GM10248 (cell line): ENCODE data around the gene IRF5.

ENCODE experiments used
- CTCF ChIA-PET: fragments of 300-600 bp; sonication (Branson Sonifier 250); formaldehyde crosslinking; extraction: SDS; loops from one replicate; lab custom pipeline; 2021; ENCODE audit warnings: antibody characterized with exemption; lab: Yijun Ruan, JAX
- POLR2A ChIA-PET: fragments of 350-650 bp; sonication (Branson Sonifier 250); formaldehyde crosslinking; extraction: SDS; loops from one replicate; lab custom pipeline; 2020; ENCODE audit warnings: antibody characterized with exemption; lab: Yijun Ruan, JAX
- DNase-seq: peaks from one replicate; pipeline ENCODE4 v3.0.0; 2012; ENCODE audit errors: extremely low spot score
- CTCF ChIP-seq: IDR thresholded peaks from 2 replicates; pipeline ENCODE4 v1.5.1; 2012; ENCODE audit warnings: mild to moderate bottlenecking, low read depth; ENCODE audit errors: extremely low read depth, missing control alignments, control extremely low read depth

Gene IRF5

GRCh38 chr7:128919881-128920799 is 17.6 kb upstream of the IRF5 start:
- CTCF ChIA-PET = interaction anchor here (0.6 to 1.6 kb wide), 7 partner anchors 8 to 172 kb away, joined by 3 to 5 read pairs (median 3); partner anchors contain the start of gene KCP

DNA sequence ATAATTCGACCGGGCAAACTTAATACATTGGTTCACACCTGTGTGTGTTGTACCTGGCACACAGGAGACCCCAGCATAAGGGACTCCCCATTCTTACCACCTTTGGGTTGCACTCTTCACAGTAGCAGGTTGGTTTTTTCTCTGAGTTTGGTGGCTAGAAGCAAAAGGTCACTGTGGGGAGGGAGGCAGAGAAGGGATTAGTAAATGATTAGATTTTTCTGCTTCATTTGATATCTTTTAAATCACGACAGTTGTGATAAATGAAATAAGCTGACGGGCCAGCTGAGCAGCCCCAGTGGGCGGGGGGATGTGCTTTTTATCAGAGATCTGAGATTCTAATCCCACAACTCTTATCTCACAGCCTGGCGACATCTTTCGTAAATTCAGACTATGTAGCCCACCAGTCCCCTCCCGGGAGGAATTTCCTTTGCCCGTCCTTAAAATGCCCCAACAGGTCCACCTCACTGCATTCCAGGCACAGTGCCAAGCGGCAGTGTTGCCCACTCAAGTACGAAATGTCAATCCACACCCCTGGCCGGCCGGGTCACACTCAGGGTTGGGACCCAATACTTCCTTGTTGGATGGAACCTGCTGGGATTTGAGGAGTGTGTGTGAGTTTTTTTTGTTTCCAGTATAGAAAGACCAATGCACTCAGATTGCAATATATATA is 16.7 kb upstream of the IRF5 start:
- TF ChIP-seq CTCF = no peak
- CTCF ChIA-PET = interaction anchor here (0.6 to 1.6 kb wide), 7 partner anchors 10 to 249 kb away, joined by 3 to 5 read pairs (median 3); partner anchors contain the start of gene KCP
- no peak for DNase-seq
- POLR2A ChIA-PET = no interaction called here

More at GRCh38 chr7:128919881-128920799, 17.6 kb upstream of the IRF5 start:
- DNase-seq = no peak
- POLR2A ChIA-PET = interaction anchor here (1.7 kb wide), 1 partner anchor 20 kb away, joined by 4 read pairs; no protein-coding TSS in a partner anchor
- peak; percentile 19 for TF ChIP-seq CTCF

DNA sequence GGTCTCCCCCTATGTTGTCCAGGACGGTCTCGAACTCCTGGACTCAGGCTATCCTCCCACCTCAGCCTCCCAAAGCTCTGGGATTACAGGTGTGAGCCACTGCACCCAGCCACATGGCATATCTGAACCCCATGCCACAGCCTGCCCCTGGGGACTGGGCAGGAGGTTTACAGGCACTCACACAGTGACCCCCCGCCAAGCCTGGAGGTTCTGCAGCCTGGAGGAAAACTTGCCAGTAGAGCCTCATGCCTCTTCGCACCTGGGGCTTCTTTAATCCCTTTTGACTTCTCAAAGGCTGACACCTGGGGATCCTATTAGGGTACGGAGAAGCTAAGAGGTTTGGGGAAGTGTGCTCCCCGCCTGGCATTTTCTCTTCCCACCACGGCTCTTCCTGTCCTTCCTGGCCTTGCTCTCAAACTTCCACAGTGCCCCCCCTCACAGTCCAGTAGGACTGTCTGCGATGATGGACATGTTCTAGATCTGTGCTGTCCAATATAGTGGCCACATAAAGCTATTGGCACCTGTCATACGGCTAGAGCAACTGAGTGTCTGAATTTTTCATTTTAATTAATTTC is 15.8 kb upstream of the IRF5 start:
- POLR2A ChIA-PET = interaction anchor here (0.7 kb wide), 1 partner anchor 36 kb away, joined by 4 read pairs; no protein-coding TSS in a partner anchor
- DNase-seq = no peak
- CTCF ChIA-PET = interaction anchor here (0.9 to 1.9 kb wide), 7 partner anchors 10 to 496 kb away, joined by 3 to 5 read pairs (median 4); no protein-coding TSS in a partner anchor
- no peak for TF ChIP-seq CTCF

- ChIA-PET POLR2A (interaction anchor here (0.7 kb wide), 1 partner anchor 35 kb away, joined by 4 read pairs; no protein-coding TSS in a partner anchor), CTCF (interaction anchor here (0.8 to 1.9 kb wide), 11 partner anchors 9 to 497 kb away, joined by 3 to 5 read pairs (median 3); no protein-coding TSS in a partner anchor)
- no peak for TF ChIP-seq CTCF
- DNase-seq = no peak
Measured at GRCh38 chr7:128922496-128923410, 15.0 kb upstream of the IRF5 start.

- TF ChIP-seq CTCF = no peak
- ChIA-PET POLR2A (interaction anchor here (1.1 kb wide), 1 partner anchor 10 kb away, joined by 3 read pairs; no protein-coding TSS in a partner anchor), CTCF (interaction anchor here (0.8 to 1.9 kb wide), 6 partner anchors 8 to 202 kb away, joined by 3 to 5 read pairs (median 3); no protein-coding TSS in a partner anchor)
- no peak for DNase-seq
Measured at GRCh38 chr7:128923411-128923800, 14.3 kb upstream of the IRF5 start.
